ENCODE measurements around the gene ZNF493.
A peak's percentile ranks its signal among the peaks of the same experiment; 100 is the strongest.

Gene ZNF493

GRCh38 chr19:21396893-21397572 lies at the start of gene ZNF493:
ZNF493 (plus strand) TSS chr19:21397133; CDS start chr19:21397238, 105 bp downstream.
- peak; percentile 51 for DNase-seq (ENCODE audit: insufficient read length, low spot score)
- peak; percentile 99 for FAIRE-seq

- DNase-seq (ENCODE audit: insufficient read length, low spot score) = no peak
- FAIRE-seq = no peak
Observed at GRCh38 chr19:21352830-21353229, 44.1 kb upstream of the ZNF493 start.

- DNase-seq (ENCODE audit: insufficient read length, low spot score) = peak; percentile 57
- FAIRE-seq = peak; percentile 93
Observed at GRCh38 chr19:21358768-21359451, 38.0 kb upstream of the ZNF493 start, which contains the start of gene ZNF738. ZNF738 (plus strand) TSS chr19:21359000; CDS start chr19:21359141, 141 bp downstream.

- no peak for FAIRE-seq
- no peak for DNase-seq (ENCODE audit: insufficient read length, low spot score)
Observed at GRCh38 chr19:21362291-21362690, 34.6 kb upstream of the ZNF493 start.

GRCh38 chr19:21383980-21384582 lies 12.9 kb upstream of the ZNF493 start:
- FAIRE-seq (no peak), DNase-seq (ENCODE audit: insufficient read length, low spot score) (no peak)

GRCh38 chr19:21396121-21396520 lies 812 bp upstream of the ZNF493 start:
- FAIRE-seq (no peak), DNase-seq (ENCODE audit: insufficient read length, low spot score) (no peak)

- no peak for FAIRE-seq
- DNase-seq (ENCODE audit: insufficient read length, low spot score) = no peak
Observed at GRCh38 chr19:21398851-21399250, 1.9 kb downstream of the ZNF493 start.

- no peak for FAIRE-seq
Observed at GRCh38 chr19:21402303-21402985, 5.5 kb downstream of the ZNF493 start.

GRCh38 chr19:21410166-21410565 lies 13.2 kb downstream of the ZNF493 start:
- no peak for FAIRE-seq
- no peak for DNase-seq (ENCODE audit: insufficient read length, low spot score)

More at GRCh38 chr19:21402303-21402985, 5.5 kb downstream of the ZNF493 start:
- DNase-seq (ENCODE audit: insufficient read length, low spot score) = no peak

- FAIRE-seq (no peak), DNase-seq (ENCODE audit: insufficient read length, low spot score) (no peak)
Observed at GRCh38 chr19:21422244-21422643, 25.3 kb downstream of the ZNF493 start.

GRCh38 chr19:21423057-21424041 lies 26.4 kb downstream of the ZNF493 start:
- FAIRE-seq = no peak
- no peak for DNase-seq (ENCODE audit: insufficient read length, low spot score)

- FAIRE-seq = no peak
- no peak for DNase-seq (ENCODE audit: insufficient read length, low spot score)
Observed at GRCh38 chr19:21430675-21431074, 33.7 kb downstream of the ZNF493 start.

GRCh38 chr19:21432590-21432989 lies 35.7 kb downstream of the ZNF493 start:
- DNase-seq (ENCODE audit: insufficient read length, low spot score) (no peak), FAIRE-seq (no peak)

GRCh38 chr19:21434516-21434915 lies 37.6 kb downstream of the ZNF493 start:
- FAIRE-seq = no peak
- DNase-seq (ENCODE audit: insufficient read length, low spot score) = no peak

GRCh38 chr19:21434967-21435544 lies 38.1 kb downstream of the ZNF493 start:
- DNase-seq (ENCODE audit: insufficient read length, low spot score) = no peak
- no peak for FAIRE-seq

GRCh38 chr19:21439201-21439751 lies 42.3 kb downstream of the ZNF493 start:
- no peak for DNase-seq (ENCODE audit: insufficient read length, low spot score)
- FAIRE-seq = no peak

GRCh38 chr19:21440321-21440720 lies 43.4 kb downstream of the ZNF493 start:
- DNase-seq (ENCODE audit: insufficient read length, low spot score) (no peak), FAIRE-seq (no peak)

GRCh38 chr19:21451187-21451586 lies 54.3 kb downstream of the ZNF493 start:
- DNase-seq (ENCODE audit: insufficient read length, low spot score) (no peak), FAIRE-seq (no peak)

- DNase-seq (ENCODE audit: insufficient read length, low spot score) (no peak), FAIRE-seq (no peak)
Observed at GRCh38 chr19:21454901-21455300, 58.0 kb downstream of the ZNF493 start.
